Small intestine (tissue), 16 donors: ENCODE measurements around the gene TEX26. TPM values are rescaled to one million over a fixed set of nuclear protein-coding genes. Genes with fewer than 3 reads are reported as not detected.

Experiments used
- DNase-seq, 2 donors: peaks; one replicate each; pipeline versions ENCODE4 v3.0.0 to v3.0.0-alpha.2; 2013
- FAIRE-seq: peaks from 2 replicates; lab custom pipeline; 2012; peaks lifted over from hg19 to GRCh38; lab: Jason Lieb, UNC
- H3K27ac ChIP-seq, 3 donors: one replicate each; pipeline ENCODE4 v1.5.1; 2013; ENCODE audit warnings: low read length in 2 of 3, mild to moderate bottlenecking in 2 of 3, control low read depth in 1 of 3, inconsistent platforms in 1 of 3, low read depth in 1 of 3, moderate library complexity in 1 of 3
- H3K27me3 ChIP-seq, 3 donors: one replicate each; pipeline ENCODE4 v1.6.1; 2013; ENCODE audit warnings: low read length in 3 of 3, inconsistent platforms in 1 of 3; ENCODE audit not compliant: control insufficient read depth in 3 of 3, insufficient read depth in 3 of 3
- H3K36me3 ChIP-seq, 3 donors: one replicate each; pipeline ENCODE4 v1.6.1; 2013; ENCODE audit warnings: low read length in 3 of 3, inconsistent platforms in 1 of 3, low read depth in 1 of 3, mild to moderate bottlenecking in 1 of 3, moderate library complexity in 1 of 3; ENCODE audit not compliant: control insufficient read depth in 3 of 3, insufficient read depth in 2 of 3
- H3K4me1 ChIP-seq, 3 donors: one replicate each; pipeline ENCODE4 v1.6.1; 2013; ENCODE audit warnings: low read length in 2 of 3, inconsistent platforms in 1 of 3, low read depth in 1 of 3, mild to moderate bottlenecking in 1 of 3, moderate library complexity in 1 of 3; ENCODE audit not compliant: control insufficient read depth in 3 of 3, insufficient read depth in 2 of 3
- H3K4me3 ChIP-seq, 3 donors: one replicate each; pipeline ENCODE4 v1.5.1; 2013; ENCODE audit warnings: low read length in 3 of 3, control low read depth in 1 of 3, inconsistent platforms in 1 of 3, low read depth in 1 of 3, mild to moderate bottlenecking in 1 of 3, moderate library complexity in 1 of 3
- H3K9me3 ChIP-seq, 2 donors: one replicate each; pipeline ENCODE4 v1.6.1; 2013; ENCODE audit warnings: low read depth in 1 of 2, low read length in 1 of 2; ENCODE audit not compliant: control insufficient read depth in 2 of 2, insufficient read depth in 1 of 2
- WGBS, 3 donors: extraction: QIAGEN DNeasy Blood & Tissue Kit; methylation state at CpG; one replicate each; pipeline ENCODE4 v1.1.7; 2013; 5-methylcytosine and 5-hydroxymethylcytosine counted together
- long read RNA-seq, 10 donors: transcript quantifications; one replicate each; lab custom pipeline, GENCODE V29; 2026
- polyA plus RNA-seq, 4 donors: library from polyadenylated mRNA; stranded (reverse) in 3 of 4; unstranded in 1 of 4; fragments of 200-250 nt in 3 of 4; fragments of 120-200 nt in 1 of 4; gene quantifications; one replicate each; pipeline versions ENCODE4 v1.2.1 to v1.2.3, GENCODE V29; 2013
- donor health status: healthy with polysubstance abuse.
- donor health status: control.
- donor health status: control.
- donor health status: Bipolar disorder and iron deficiency.
- donor health status: healthy.

The TEX26 gene
- not detected for polyA plus RNA-seq
- long read RNA-seq, donor 1, result 0 reads
- long read RNA-seq, donor 2, result 0 reads
- long read RNA-seq, donor 3, result 0 reads
- long read RNA-seq, donor 4, result 0 reads
- long read RNA-seq, donor 5, result 0 reads
- long read RNA-seq, donor 6, result 0 reads
- long read RNA-seq, donor 7, result 0 reads
- long read RNA-seq, donor 8, result 0 reads
- long read RNA-seq, donor 9, result 0 reads
- long read RNA-seq, donor 10, result 0 reads

DNA sequence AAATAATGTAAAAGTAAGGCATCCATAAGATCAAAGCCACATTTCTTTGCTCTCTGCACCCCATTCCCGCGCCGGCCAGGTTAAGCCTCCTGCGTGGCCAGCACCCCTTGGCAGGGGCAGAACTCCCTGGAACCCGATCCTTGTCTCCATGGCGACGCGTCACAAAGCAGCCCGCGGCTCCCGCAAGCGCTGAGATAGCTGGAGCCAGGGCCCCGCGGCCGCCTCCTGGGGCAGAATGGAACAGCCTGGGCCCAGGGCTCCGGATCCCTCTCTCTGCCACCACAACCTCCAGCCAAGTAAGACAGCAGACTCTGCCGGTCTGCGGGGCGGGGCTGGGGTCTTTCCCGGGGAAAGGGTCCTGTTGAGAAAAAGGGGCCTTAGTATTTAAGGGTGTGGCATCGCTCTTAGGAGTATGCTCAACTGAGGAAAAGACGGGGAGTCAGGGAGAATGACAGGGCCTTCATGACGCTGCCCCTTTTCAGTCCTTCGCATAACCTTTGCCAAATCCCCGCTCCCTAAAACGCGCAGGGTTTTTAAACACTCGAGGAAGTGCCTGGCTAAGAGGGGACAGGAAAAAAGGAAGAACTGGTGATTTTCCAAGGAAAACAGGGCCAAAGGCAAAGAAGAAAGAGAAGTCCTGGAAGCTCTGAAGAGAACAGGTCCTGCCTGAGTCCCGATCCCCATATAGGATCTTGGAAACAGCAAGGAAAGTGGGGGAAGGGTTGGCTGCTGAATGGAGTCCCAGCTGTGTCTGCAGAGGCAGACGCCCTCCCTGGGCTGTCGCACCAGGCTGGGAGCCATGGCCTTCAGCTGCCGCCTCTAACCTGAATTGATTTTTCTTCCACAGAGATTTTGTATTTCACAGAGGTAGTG is at the start of gene TEX26:
TSS of gene TEX26 (plus strand) at position 176 of the 873 bp plus-strand sequence. CDS start at position 236, 60 bp downstream.
- H3K36me3 ChIP-seq, result no peaks in the 10 kb centered on the region
- peaks cover 0 to 23% (median 8%) of the 10 kb centered on the region in 3 donors for H3K27me3 ChIP-seq
- FAIRE-seq (no peak), DNase-seq (peak in 1 of 2 donors; percentile 9)
- H3K9me3 ChIP-seq, result no peaks in the 10 kb centered on the region
- H3K4me1 ChIP-seq, result no peaks in the 10 kb centered on the region
- WGBS, 3 donors, result 28 to 39% (median 30%) methylated on average over 32 of the region's 32 CpGs
- no peak within 1 kb of the TSS for H3K4me3 ChIP-seq
- H3K27ac ChIP-seq, result no peak within 1 kb of the TSS

DNA sequence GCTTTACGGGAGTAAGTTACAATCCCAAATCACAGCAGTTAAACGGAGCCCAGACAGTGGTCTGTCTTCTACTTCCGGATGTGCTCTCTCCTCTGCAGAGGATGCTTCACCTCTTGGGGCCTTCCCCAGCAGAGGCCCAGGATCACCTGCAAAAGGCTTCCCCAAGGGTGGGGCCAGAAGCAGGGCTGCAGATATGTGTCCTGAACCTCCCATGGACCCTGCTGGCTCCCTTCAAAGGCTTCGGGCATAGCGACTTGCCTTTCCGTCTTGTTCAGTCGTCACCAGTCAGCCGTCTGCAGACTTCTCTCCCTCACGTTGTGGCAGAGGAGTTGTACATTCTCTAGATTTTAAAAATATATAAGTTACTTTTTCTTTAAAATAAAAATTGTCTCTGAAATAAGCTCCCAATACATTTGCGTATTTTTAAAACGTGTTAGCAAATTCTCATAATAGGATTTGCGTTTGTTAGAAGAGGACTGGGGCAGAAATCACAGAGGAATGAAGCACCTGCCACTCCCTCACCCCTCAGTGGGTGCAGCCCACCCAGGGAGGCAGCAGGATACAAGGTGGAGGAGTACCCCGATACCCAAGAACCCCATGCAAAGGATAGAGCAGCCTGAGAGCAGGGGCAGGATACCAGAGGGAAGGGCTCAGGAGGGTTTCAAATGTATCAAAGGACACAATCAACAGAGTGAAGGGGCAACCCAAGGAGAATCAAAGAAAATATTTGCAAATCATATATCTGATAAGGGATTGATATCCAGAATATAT is 49.3 kb upstream of the TEX26 start:
- Histone ChIP-seq H3K27ac (no peak overlapping the region), H3K36me3 (no peaks in the 10 kb centered on the region), H3K4me1 (no peaks in the 10 kb centered on the region), H3K9me3 (peaks cover 0 to 2% of the 10 kb centered on the region in 2 donors), H3K4me3 (no peak overlapping the region), H3K27me3 (no peaks in the 10 kb centered on the region)
- no peak for FAIRE-seq
- WGBS, 3 donors, result 75 to 76% (median 75%) methylated on average over 13 of the region's 13 CpGs
- no peak for DNase-seq

DNA sequence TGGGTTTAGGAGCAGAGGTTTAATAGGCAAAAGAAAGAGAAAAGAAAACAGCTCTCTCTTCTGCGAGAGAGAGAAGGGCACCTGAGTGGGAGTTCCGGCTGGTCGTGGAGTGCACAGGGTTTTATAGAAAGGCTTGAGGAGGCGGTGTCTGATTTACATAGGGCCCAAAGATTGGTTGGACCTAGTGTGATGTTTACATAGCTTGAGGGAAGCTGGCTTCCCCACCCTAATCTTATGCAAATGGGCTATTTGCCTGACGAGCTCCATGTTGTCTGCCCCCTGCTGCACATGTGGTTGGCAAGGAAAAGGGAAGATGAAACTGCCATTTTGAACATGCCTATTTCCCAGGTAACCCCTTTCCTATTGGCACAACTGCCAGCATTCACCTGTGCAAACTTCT is 47.9 kb upstream of the TEX26 start:
- Histone ChIP-seq H3K4me1 (no peaks in the 10 kb centered on the region), H3K27ac (no peak overlapping the region), H3K36me3 (no peaks in the 10 kb centered on the region), H3K9me3 (peaks cover 0 to 2% of the 10 kb centered on the region in 2 donors), H3K27me3 (no peaks in the 10 kb centered on the region), H3K4me3 (no peak overlapping the region)
- DNase-seq (no peak), FAIRE-seq (no peak)
- WGBS, 3 donors, result 72 to 87% (median 79%) methylated on average over 5 of the region's 5 CpGs

DNA sequence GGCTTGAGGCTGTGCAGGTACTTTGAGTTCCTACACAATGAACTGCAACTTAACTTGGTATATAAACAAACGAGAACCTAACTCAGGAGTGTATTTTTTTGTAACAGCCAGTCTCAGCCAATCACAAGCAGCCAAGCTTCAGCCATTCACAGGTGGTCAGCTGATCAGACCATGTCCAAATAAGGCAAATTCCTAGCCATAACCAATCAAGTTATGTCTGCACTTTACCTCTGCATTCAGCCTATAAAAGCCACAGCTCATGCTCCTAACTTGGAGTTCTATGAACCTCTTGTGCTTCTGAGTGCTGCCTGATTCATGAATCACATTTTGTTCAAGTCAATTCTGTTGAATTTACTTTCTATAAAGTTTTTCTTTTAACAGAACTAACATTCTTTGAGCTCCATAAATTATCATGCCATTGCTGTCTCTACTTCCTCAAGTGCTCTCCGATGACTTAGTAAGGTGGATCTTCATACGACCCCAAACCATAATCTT is 43.2 kb upstream of the TEX26 start:
- Histone ChIP-seq H3K4me1 (no peaks in the 10 kb centered on the region), H3K4me3 (no peak overlapping the region), H3K27me3 (no peaks in the 10 kb centered on the region), H3K9me3 (peaks cover 0 to 2% of the 10 kb centered on the region in 2 donors), H3K27ac (no peak overlapping the region), H3K36me3 (peaks cover 0 to 3% (median 0%) of the 10 kb centered on the region in 3 donors)
- DNase-seq (no peak), FAIRE-seq (no peak)
- WGBS, 3 donors, result 85 to 86% (median 86%) methylated on average over 3 of the region's 3 CpGs

DNA sequence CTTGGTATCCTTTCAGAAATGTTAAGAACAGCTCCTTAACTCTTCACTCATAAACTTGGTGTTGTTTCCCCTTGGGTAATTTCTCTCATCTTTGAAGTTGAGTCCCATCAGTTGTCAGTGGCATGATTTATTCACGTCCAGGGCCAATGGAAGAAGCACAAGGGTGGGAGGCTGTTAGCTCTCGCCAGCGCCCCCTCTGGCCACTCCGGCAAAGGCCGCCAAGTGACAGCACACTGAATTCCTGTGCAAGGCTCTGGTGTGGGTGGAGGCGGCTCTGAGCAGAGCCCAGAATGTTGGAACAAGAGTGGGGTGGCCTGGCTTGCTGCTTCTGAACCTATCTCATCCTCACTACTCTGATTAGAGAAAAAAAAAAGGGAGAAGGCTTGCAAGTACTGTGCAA is 39.5 kb upstream of the TEX26 start:
- Histone ChIP-seq H3K27me3 (peaks cover 0 to 2% (median 0%) of the 10 kb centered on the region in 3 donors), H3K36me3 (peaks cover 0 to 3% (median 0%) of the 10 kb centered on the region in 3 donors), H3K9me3 (no peaks in the 10 kb centered on the region), H3K27ac (no peak overlapping the region), H3K4me3 (no peak overlapping the region), H3K4me1 (no peaks in the 10 kb centered on the region)
- 23 to 43% (median 35%) methylated on average over 6 of the region's 6 CpGs for WGBS, 3 donors
- DNase-seq (no peak), FAIRE-seq (no peak)

DNA sequence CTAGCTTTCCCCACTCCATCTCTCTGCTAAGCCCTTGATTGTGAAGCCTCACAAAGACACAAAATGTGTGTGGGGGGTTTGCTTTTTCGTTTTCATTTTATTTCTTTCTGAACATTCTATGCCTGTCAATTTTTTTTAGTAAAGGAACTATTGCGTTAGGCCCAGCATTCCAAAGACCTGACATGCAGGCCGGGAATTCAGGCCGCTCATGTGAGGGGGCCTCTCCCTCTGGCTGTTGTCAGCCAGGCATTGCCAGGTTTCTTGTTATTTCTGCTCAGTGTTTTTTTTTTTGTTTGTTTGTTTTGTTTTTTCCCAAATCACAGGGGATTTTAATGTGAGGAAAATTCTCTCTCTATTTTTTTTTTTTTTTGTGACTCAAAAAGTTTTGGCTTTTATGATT is 36.7 kb upstream of the TEX26 start:
- no peak for DNase-seq
- WGBS, 3 donors, result 69 to 79% (median 71%) methylated on average over 4 of the region's 4 CpGs
- H3K4me3 ChIP-seq, result no peak overlapping the region
- no peaks in the 10 kb centered on the region for H3K36me3 ChIP-seq
- FAIRE-seq, result no peak
- no peak overlapping the region for H3K27ac ChIP-seq
- no peaks in the 10 kb centered on the region for H3K4me1 ChIP-seq
- H3K27me3 ChIP-seq, result peaks cover 0 to 4% (median 4%) of the 10 kb centered on the region in 3 donors
- no peaks in the 10 kb centered on the region for H3K9me3 ChIP-seq

DNA sequence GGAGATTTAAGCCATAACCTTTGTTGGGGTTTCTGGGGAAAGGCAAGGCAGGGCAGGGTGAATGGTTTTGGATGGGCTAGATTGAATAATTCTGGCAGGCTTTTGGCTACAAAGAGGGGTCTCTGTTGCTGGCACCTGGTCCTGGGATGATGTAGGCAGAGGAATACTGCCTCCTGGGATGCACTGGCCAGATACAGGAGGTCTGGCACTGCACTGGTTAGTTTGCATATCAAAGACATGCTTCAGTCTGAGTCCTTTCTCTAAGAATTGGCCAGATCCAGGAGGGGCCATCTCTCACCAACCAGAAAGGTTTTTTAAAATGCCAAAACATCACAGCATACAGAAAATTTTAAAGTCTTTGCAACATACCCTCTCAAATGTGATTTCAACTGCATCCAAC is 34.4 kb upstream of the TEX26 start:
- Histone ChIP-seq H3K36me3 (no peaks in the 10 kb centered on the region), H3K27me3 (peaks cover 0 to 4% (median 4%) of the 10 kb centered on the region in 3 donors), H3K9me3 (no peaks in the 10 kb centered on the region), H3K27ac (no peak overlapping the region), H3K4me1 (no peaks in the 10 kb centered on the region), H3K4me3 (no peak overlapping the region)
- no peak for DNase-seq
- FAIRE-seq, result no peak

DNA sequence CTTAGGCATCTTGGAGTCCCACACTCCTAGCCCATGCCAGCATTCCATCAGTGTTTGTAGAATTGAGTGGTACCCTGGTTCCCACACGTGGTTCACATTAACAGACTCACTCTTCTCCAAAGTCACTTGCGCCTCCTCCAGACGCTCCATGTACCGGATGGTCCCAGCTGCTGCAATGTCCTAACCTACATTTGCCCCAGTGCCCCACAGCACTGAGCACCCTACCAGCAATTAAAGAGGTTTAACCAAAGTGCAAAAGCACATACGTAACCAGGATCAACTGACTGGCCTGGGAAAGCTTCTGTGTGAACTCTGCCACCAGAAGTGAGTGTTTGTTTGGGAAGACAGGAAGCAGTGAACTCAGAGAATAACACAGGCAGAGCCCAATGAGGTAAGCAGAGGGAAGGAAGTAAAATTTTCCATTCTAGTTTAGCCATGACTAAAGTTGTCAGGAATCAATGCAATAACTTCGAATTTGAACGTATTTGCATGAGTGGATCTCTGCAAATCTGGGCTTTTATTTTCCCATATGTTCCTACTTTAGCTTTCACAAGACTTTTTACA is 33.7 kb upstream of the TEX26 start:
- H3K9me3 ChIP-seq, result no peaks in the 10 kb centered on the region
- FAIRE-seq (no peak), DNase-seq (peak in 1 of 2 donors; percentile 21)
- peak overlapping the region in 1 of 3 donors; percentile 30 for H3K27ac ChIP-seq
- no peak overlapping the region for H3K4me3 ChIP-seq
- 60 to 67% (median 65%) methylated on average over 7 of the region's 7 CpGs for WGBS, 3 donors
- H3K4me1 ChIP-seq, result no peaks in the 10 kb centered on the region
- no peaks in the 10 kb centered on the region for H3K36me3 ChIP-seq
- H3K27me3 ChIP-seq, result peaks cover 0 to 8% (median 4%) of the 10 kb centered on the region in 3 donors
